Kidney epithelial cell (primary cell): ENCODE results near the gene HMCN1. TPM values are rescaled to one million over a fixed set of nuclear protein-coding genes. Genes with fewer than 3 reads are reported as not detected.

Experiments
- DNase-seq: peaks from one replicate; pipeline ENCODE4 v3.0.0-alpha.2; 2010; ENCODE audit warnings: low read depth
- H3K27me3 ChIP-seq: 2 replicates; pipeline ENCODE4 v1.6.0; 2011; ENCODE audit warnings: low read length; ENCODE audit not compliant: control insufficient read depth, insufficient read depth
- H3K36me3 ChIP-seq: 2 replicates; pipeline ENCODE4 v1.5.1; 2011; ENCODE audit warnings: low read length; ENCODE audit not compliant: control insufficient read depth, insufficient read depth
- H3K4me3 ChIP-seq: 2 replicates; pipeline ENCODE4 v1.5.1; 2011; ENCODE audit warnings: low read depth, mild to moderate bottlenecking, control low read depth, low read length
- CTCF ChIP-seq: IDR thresholded peaks from 2 replicates; pipeline ENCODE4 v1.5.1; 2011; ENCODE audit warnings: mild to moderate bottlenecking, moderate library complexity, low read length, control low read depth, inconsistent platforms; ENCODE audit not compliant: insufficient read depth, poor library complexity, severe bottlenecking
- total RNA-seq: library from RNA; depleted of rRNA; stranded (reverse); fragments of >200 nt; gene quantifications from 2 replicates; pipeline ENCODE4 v1.2.3, GENCODE V29; 2015

Gene HMCN1
- total RNA-seq, 1 donor from 2014 or later = 1.3 TPM

GRCh38 chr1:185838111-185838510 is 103.9 kb downstream of the HMCN1 start:
- DNase-seq = no peak
- no peak for TF ChIP-seq CTCF
- Histone ChIP-seq H3K36me3 (no peaks in the 10 kb centered on the region), H3K27me3 (no peaks in the 10 kb centered on the region), H3K4me3 (no peak overlapping the region)

GRCh38 chr1:185840880-185841279 is 106.7 kb downstream of the HMCN1 start:
- Histone ChIP-seq H3K36me3 (no peaks in the 10 kb centered on the region), H3K4me3 (no peak overlapping the region), H3K27me3 (no peaks in the 10 kb centered on the region)
- TF ChIP-seq CTCF = no peak
- no peak for DNase-seq

- H3K4me3 ChIP-seq = no peak overlapping the region
- TF ChIP-seq CTCF = no peak
- no peak for DNase-seq
- H3K36me3 ChIP-seq = no peaks in the 10 kb centered on the region
- H3K27me3 ChIP-seq = no peaks in the 10 kb centered on the region
Observed at GRCh38 chr1:185843297-185843869, 109.2 kb downstream of the HMCN1 start.

- TF ChIP-seq CTCF = no peak
- H3K36me3 ChIP-seq = no peaks in the 10 kb centered on the region
Observed at GRCh38 chr1:185843986-185844385, 109.8 kb downstream of the HMCN1 start.

GRCh38 chr1:185846672-185847444 is 112.7 kb downstream of the HMCN1 start:
- Histone ChIP-seq H3K36me3 (no peaks in the 10 kb centered on the region), H3K27me3 (no peaks in the 10 kb centered on the region), H3K4me3 (no peak overlapping the region)
- no peak for TF ChIP-seq CTCF
- peak; percentile 51 for DNase-seq

More at GRCh38 chr1:185843986-185844385, 109.8 kb downstream of the HMCN1 start:
- DNase-seq = no peak
- Histone ChIP-seq H3K27me3 (no peaks in the 10 kb centered on the region), H3K4me3 (no peak overlapping the region)
